SU-DHL-6 (cell line): ENCODE measurements around the gene SVIL.

Experiments used
- EZH2phosphoT487 ChIP-seq: fragments of 200-600 bp; sonication (generic), shearing (Covaris generic); conservative IDR thresholded peaks from 2 replicates; pipeline ENCODE4 v1.6.1; 2018; ENCODE audit warnings: mild to moderate bottlenecking, antibody characterized with exemption, low read length, moderate library complexity, mixed read lengths
- TF ChIP-seq, protein P1 (sequence below): fragments of 200-600 bp; sonication (generic); IDR thresholded peaks from one replicate; pipeline ENCODE4 v1.5.1; 2017; ENCODE audit warnings: antibody characterized with exemption, mild to moderate bottlenecking, low read length, moderate library complexity; ENCODE audit not compliant: insufficient read depth, poor library complexity, severe bottlenecking

DNA sequence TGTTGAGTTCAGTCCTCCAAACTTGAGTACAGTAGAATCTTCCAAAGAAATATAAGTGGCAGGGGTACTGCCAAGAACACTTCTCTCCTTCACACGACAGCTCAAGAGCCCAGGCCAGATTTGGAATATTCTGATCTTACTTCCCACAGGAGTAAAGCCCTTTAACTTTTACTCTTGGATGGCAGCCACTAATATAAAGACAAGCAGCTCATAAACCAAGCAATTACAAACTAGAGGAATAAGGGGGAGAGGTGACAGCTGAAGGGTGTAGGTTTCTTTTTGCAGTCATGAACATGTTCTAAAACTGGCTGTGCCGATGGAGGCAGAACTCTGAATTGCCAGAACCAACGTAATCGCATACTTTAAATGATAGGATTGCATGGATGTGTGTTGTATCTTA is 74.8 kb downstream of the SVIL start:
- TF ChIP-seq, protein P1, sequence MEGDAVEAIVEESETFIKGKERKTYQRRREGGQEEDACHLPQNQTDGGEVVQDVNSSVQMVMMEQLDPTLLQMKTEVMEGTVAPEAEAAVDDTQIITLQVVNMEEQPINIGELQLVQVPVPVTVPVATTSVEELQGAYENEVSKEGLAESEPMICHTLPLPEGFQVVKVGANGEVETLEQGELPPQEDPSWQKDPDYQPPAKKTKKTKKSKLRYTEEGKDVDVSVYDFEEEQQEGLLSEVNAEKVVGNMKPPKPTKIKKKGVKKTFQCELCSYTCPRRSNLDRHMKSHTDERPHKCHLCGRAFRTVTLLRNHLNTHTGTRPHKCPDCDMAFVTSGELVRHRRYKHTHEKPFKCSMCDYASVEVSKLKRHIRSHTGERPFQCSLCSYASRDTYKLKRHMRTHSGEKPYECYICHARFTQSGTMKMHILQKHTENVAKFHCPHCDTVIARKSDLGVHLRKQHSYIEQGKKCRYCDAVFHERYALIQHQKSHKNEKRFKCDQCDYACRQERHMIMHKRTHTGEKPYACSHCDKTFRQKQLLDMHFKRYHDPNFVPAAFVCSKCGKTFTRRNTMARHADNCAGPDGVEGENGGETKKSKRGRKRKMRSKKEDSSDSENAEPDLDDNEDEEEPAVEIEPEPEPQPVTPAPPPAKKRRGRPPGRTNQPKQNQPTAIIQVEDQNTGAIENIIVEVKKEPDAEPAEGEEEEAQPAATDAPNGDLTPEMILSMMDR = no peak
- no peak for TF ChIP-seq EZH2phosphoT487
